ENCODE data around the gene DNAJA3. TPM values are rescaled to one million over a fixed set of nuclear protein-coding genes. Genes with fewer than 3 reads are reported as not detected.

The DNAJA3 gene
- polyA plus RNA-seq, 4 donors = 26.7 to 71.4 (median 38.1) TPM

DNA sequence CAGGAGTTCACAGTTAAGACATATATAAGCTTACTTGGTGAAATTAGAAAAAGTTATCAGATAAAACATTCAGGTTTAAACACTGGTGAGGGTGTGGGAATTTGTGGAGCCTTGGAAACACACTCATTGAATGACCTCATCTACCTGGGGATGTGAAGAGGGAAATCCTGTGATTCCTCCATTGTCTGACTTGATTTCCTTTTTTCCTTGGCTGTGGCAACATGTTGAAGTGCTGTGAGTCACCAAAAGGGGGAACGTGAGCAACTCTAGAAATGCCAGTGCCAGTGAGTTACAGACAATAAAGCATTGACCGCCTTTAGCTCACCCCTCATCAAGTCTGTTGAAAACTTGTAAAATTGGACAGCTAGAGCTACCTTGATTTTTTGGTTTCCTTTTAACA is 52.3 kb downstream of the DNAJA3 start:
- Histone ChIP-seq H3K9me3 (ENCODE audit: control insufficient read depth in 2 of 2, insufficient read depth in 1 of 2, low read depth in 1 of 2, low read length in 1 of 2) (peaks cover 0 to 10% of the 10 kb centered on the region in 2 donors), H3K4me3 (ENCODE audit: low read depth in 1 of 3, low read length in 3 of 3) (no peak overlapping the region), H3K4me1 (ENCODE audit: control insufficient read depth in 3 of 3, insufficient read depth in 2 of 3, low read depth in 1 of 3, low read length in 2 of 3) (peaks cover 0 to 9% (median 2%) of the 10 kb centered on the region in 3 donors), H3K36me3 (ENCODE audit: control insufficient read depth in 3 of 3, insufficient read depth in 2 of 3, low read depth in 1 of 3, low read length in 3 of 3) (peaks cover 0 to 4% (median 0%) of the 10 kb centered on the region in 3 donors), H3K27ac (ENCODE audit: low read depth in 1 of 3, low read length in 2 of 3) (no peak overlapping the region), H3K27me3 (ENCODE audit: control insufficient read depth in 3 of 3, insufficient read depth in 3 of 3, low read length in 3 of 3) (no peaks in the 10 kb centered on the region)
- 60 to 71% (median 62%) methylated on average over 2 of the region's 2 CpGs for WGBS, 3 donors
- FAIRE-seq (no peak), DNase-seq (no peak)

DNA sequence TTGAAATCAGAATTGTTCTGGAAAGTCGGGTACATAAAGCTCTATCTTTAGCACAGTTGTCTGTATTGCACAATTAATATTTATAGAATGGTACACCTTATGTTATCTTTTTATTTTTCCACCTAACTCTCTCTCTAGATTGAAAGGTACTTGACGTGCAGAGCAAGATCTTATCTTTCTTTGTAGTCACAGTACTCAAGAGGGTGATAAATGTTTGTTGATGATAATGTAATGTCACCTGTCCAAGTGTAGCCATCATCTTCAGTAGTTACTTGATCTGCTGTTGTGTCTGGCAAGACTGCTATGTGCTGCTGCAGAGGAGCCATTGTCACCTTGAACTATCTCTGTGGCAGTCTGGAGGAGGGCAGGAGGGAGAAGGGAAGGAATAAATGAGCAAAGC is 55.9 kb downstream of the DNAJA3 start:
- no peaks in the 10 kb centered on the region for H3K4me1 ChIP-seq (ENCODE audit: control insufficient read depth in 3 of 3, insufficient read depth in 2 of 3, low read depth in 1 of 3, low read length in 2 of 3)
- FAIRE-seq = no peak
- H3K27ac ChIP-seq (ENCODE audit: low read depth in 1 of 3, low read length in 2 of 3) = no peak overlapping the region
- 21 to 59% (median 31%) methylated on average over 2 of the region's 2 CpGs for WGBS, 3 donors
- no peaks in the 10 kb centered on the region for H3K9me3 ChIP-seq (ENCODE audit: control insufficient read depth in 2 of 2, insufficient read depth in 1 of 2, low read depth in 1 of 2, low read length in 1 of 2)
- DNase-seq = no peak
- no peaks in the 10 kb centered on the region for H3K27me3 ChIP-seq (ENCODE audit: control insufficient read depth in 3 of 3, insufficient read depth in 3 of 3, low read length in 3 of 3)
- peaks cover 0 to 20% (median 9%) of the 10 kb centered on the region in 3 donors for H3K36me3 ChIP-seq (ENCODE audit: control insufficient read depth in 3 of 3, insufficient read depth in 2 of 3, low read depth in 1 of 3, low read length in 3 of 3)
- H3K4me3 ChIP-seq (ENCODE audit: low read depth in 1 of 3, low read length in 3 of 3) = no peak overlapping the region

DNA sequence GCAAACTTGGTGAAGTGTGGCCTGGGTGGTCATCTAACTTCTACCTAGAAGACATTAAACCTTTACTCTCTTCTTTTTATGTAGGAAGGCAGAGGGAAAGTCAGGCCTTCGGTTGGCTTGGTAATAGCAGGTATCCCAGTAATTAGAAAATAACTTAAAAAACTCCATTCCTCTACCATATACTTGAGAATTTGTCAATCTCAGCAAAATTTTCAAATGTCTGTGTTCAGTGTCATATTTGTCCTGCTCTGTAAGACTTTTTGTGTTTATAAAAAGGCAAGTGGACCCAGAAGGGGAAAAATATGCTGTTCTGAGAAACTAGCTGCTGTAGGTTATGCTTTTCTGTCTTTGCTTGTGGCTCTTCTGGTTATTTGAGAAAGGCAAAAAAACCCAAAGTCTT is 56.3 kb downstream of the DNAJA3 start:
- WGBS, 3 donors = 69 to 96% (median 85%) methylated on average over 1 of the region's 1 CpG
- Histone ChIP-seq H3K27ac (ENCODE audit: low read depth in 1 of 3, low read length in 2 of 3) (no peak overlapping the region), H3K36me3 (ENCODE audit: control insufficient read depth in 3 of 3, insufficient read depth in 2 of 3, low read depth in 1 of 3, low read length in 3 of 3) (peaks cover 0 to 24% (median 9%) of the 10 kb centered on the region in 3 donors), H3K4me3 (ENCODE audit: low read depth in 1 of 3, low read length in 3 of 3) (no peak overlapping the region), H3K27me3 (ENCODE audit: control insufficient read depth in 3 of 3, insufficient read depth in 3 of 3, low read length in 3 of 3) (no peaks in the 10 kb centered on the region), H3K4me1 (ENCODE audit: control insufficient read depth in 3 of 3, insufficient read depth in 2 of 3, low read depth in 1 of 3, low read length in 2 of 3) (no peaks in the 10 kb centered on the region), H3K9me3 (ENCODE audit: control insufficient read depth in 2 of 2, insufficient read depth in 1 of 2, low read depth in 1 of 2, low read length in 1 of 2) (no peaks in the 10 kb centered on the region)
- FAIRE-seq = no peak
- no peak for DNase-seq

DNA sequence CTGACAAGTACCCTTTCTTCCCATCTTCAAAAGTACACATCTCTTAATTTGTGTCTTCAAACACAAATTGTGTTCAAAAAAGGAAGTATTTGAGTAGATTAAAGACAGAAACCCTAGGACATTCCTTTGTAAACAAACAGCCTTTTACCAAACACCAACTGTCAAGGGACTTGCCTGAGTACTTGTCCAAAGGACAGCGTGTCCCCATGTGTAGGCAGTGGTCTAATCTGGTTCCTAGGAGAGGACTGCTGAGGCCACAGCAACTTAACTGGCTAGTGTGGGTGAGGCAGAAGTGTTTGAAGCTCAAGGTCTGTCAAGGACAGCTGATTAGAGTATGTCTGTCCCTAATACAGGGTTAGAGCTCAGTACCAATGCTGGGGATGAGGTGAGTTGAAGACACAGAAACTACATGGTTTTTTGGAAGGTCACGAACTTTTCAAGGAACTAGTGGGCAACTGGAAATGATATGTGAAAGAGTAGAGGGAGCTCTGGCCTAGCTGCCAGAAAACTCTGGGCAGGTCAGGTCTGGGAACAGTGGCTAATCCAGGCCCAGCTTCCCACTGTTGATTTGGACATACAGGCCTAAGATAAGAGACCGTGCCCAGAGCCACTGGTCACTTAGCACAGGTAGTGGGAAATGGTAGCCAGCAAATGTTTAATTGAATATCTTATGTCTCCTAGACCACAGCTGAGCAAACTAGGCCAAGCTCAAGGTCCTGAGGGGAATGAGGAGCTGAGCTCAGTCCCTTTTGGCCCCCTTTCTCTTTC is 60.6 kb downstream of the DNAJA3 start:
- H3K27ac ChIP-seq (ENCODE audit: low read depth in 1 of 3, low read length in 2 of 3) = peak overlapping the region in 1 of 3 donors; percentile 52
- H3K36me3 ChIP-seq (ENCODE audit: control insufficient read depth in 3 of 3, insufficient read depth in 2 of 3, low read depth in 1 of 3, low read length in 3 of 3) = peaks cover 0 to 35% (median 10%) of the 10 kb centered on the region in 3 donors
- H3K4me1 ChIP-seq (ENCODE audit: control insufficient read depth in 3 of 3, insufficient read depth in 2 of 3, low read depth in 1 of 3, low read length in 2 of 3) = no peaks in the 10 kb centered on the region

DNA sequence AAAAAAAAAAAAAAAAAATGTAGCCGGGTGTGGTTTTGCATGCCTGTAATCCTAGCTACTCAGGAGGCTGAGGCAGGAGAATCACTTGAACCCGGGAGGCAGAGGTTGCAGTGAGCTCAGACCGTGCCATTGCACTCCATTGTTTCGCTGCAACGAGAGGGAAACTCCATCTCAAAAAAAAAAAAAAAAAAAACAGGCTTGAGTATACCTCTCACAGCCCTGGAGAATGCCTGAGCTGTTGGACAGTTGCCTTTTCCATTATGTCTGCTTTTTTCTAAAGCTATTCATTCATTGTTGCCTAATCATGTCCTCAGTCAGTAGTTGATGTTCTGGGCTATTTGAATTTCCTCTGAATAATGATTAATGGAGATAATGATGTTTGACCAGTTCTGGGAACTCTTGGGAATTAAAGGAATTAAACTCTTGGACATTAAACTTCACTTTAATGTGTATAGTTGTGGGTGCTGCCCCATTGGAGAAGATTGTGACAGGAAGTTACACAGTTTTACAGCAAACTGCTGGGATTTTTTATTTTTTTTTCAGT is 62.4 kb downstream of the DNAJA3 start:
- DNase-seq = no peak
- 44 to 61% (median 53%) methylated on average over 5 of the region's 5 CpGs for WGBS, 3 donors
- no peak overlapping the region for H3K27ac ChIP-seq (ENCODE audit: low read depth in 1 of 3, low read length in 2 of 3)
- H3K9me3 ChIP-seq (ENCODE audit: control insufficient read depth in 2 of 2, insufficient read depth in 1 of 2, low read depth in 1 of 2, low read length in 1 of 2) = no peaks in the 10 kb centered on the region
- H3K36me3 ChIP-seq (ENCODE audit: control insufficient read depth in 3 of 3, insufficient read depth in 2 of 3, low read depth in 1 of 3, low read length in 3 of 3) = peaks cover 0 to 33% (median 10%) of the 10 kb centered on the region in 3 donors
- H3K27me3 ChIP-seq (ENCODE audit: control insufficient read depth in 3 of 3, insufficient read depth in 3 of 3, low read length in 3 of 3) = no peaks in the 10 kb centered on the region
- no peaks in the 10 kb centered on the region for H3K4me1 ChIP-seq (ENCODE audit: control insufficient read depth in 3 of 3, insufficient read depth in 2 of 3, low read depth in 1 of 3, low read length in 2 of 3)
- H3K4me3 ChIP-seq (ENCODE audit: low read depth in 1 of 3, low read length in 3 of 3) = no peak overlapping the region
- no peak for FAIRE-seq

More for the DNA sequence above, 60.6 kb downstream of the DNAJA3 start:
- WGBS, 3 donors = 89 to 97% (median 93%) methylated on average over 3 of the region's 3 CpGs
- Histone ChIP-seq H3K9me3 (ENCODE audit: control insufficient read depth in 2 of 2, insufficient read depth in 1 of 2, low read depth in 1 of 2, low read length in 1 of 2) (no peaks in the 10 kb centered on the region), H3K27me3 (ENCODE audit: control insufficient read depth in 3 of 3, insufficient read depth in 3 of 3, low read length in 3 of 3) (no peaks in the 10 kb centered on the region), H3K4me3 (ENCODE audit: low read depth in 1 of 3, low read length in 3 of 3) (no peak overlapping the region)
- DNase-seq (no peak), FAIRE-seq (no peak)

DNA sequence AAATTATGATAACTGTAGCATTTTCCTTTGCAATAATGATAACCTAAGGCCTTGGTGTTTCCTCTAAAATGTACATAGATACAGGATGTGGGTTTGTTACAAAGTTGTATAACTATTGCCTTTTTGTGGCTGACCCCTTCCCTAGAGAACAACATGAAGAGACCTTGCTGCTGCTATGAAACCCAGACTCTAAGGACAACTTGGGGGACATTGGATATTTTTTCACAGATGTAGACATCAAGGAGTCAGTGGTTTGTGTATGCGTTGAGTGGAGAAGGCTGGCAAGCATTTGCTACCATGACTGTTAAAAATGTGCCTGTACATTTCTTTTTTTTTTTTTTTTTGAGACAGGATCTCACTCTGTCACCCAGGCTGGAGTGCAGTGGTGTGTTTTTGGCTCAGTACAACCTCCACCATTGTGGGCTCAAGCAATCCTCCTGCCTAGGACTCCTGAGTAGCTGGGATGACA is 62.9 kb downstream of the DNAJA3 start:
- H3K27ac ChIP-seq (ENCODE audit: low read depth in 1 of 3, low read length in 2 of 3) = peak overlapping the region in 2 of 3 donors; percentile 54 to 61
- FAIRE-seq = no peak

DNA sequence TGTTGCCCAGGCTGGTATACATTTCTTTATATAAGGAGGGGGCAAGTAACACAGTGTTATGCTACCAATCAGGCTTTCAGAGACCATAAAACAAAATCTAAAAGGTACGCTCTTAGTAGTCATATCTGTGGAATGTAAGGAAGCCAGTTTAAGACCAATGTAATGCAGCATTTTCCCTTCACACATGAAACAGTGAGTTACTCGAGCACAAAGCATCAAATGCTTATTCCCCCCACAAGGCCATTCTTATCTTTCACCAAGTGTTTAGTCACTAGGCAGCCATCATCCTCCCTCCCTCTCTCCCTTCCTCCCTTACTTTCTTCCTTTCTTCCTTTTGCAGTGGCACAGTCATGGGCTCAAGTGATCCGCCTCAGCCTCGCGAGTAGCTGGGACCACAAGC is 63.4 kb downstream of the DNAJA3 start:
- H3K27ac ChIP-seq (ENCODE audit: low read depth in 1 of 3, low read length in 2 of 3) = peak overlapping the region in 2 of 3 donors; percentile 54 to 61
- H3K27me3 ChIP-seq (ENCODE audit: control insufficient read depth in 3 of 3, insufficient read depth in 3 of 3, low read length in 3 of 3) = no peaks in the 10 kb centered on the region
- DNase-seq (no peak), FAIRE-seq (no peak)
- H3K36me3 ChIP-seq (ENCODE audit: control insufficient read depth in 3 of 3, insufficient read depth in 2 of 3, low read depth in 1 of 3, low read length in 3 of 3) = peaks cover 0 to 34% (median 10%) of the 10 kb centered on the region in 3 donors
- 85 to 91% (median 89%) methylated on average over 5 of the region's 5 CpGs for WGBS, 3 donors
- H3K4me1 ChIP-seq (ENCODE audit: control insufficient read depth in 3 of 3, insufficient read depth in 2 of 3, low read depth in 1 of 3, low read length in 2 of 3) = no peaks in the 10 kb centered on the region
- no peaks in the 10 kb centered on the region for H3K9me3 ChIP-seq (ENCODE audit: control insufficient read depth in 2 of 2, insufficient read depth in 1 of 2, low read depth in 1 of 2, low read length in 1 of 2)
- no peak overlapping the region for H3K4me3 ChIP-seq (ENCODE audit: low read depth in 1 of 3, low read length in 3 of 3)

More for the DNA sequence above, 62.9 kb downstream of the DNAJA3 start:
- WGBS, 3 donors = 70 to 90% (median 83%) methylated on average over 1 of the region's 1 CpG
- Histone ChIP-seq H3K36me3 (ENCODE audit: control insufficient read depth in 3 of 3, insufficient read depth in 2 of 3, low read depth in 1 of 3, low read length in 3 of 3) (peaks cover 0 to 35% (median 10%) of the 10 kb centered on the region in 3 donors), H3K27me3 (ENCODE audit: control insufficient read depth in 3 of 3, insufficient read depth in 3 of 3, low read length in 3 of 3) (no peaks in the 10 kb centered on the region), H3K4me1 (ENCODE audit: control insufficient read depth in 3 of 3, insufficient read depth in 2 of 3, low read depth in 1 of 3, low read length in 2 of 3) (no peaks in the 10 kb centered on the region), H3K9me3 (ENCODE audit: control insufficient read depth in 2 of 2, insufficient read depth in 1 of 2, low read depth in 1 of 2, low read length in 1 of 2) (no peaks in the 10 kb centered on the region), H3K4me3 (ENCODE audit: low read depth in 1 of 3, low read length in 3 of 3) (no peak overlapping the region)
- DNase-seq = peak in 1 of 2 donors; percentile 54

DNA sequence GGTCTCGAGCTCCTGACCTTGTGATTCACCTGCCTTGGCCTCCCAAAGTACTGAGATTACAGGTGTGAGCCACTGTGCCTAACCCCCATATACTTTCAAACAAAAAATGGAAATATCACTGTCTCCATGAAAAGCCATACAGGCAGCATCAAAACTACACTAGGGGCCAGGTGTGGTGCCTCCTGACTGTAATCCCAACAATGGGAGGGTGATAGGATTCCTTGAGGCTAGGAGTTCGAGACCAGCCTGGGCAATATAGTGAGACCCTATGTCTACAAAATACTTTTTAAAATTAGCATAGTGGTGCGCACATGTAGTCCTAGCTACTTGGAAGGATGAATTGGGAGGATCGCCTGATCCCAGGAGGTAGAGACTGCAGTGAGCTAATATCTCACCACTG is 66.2 kb downstream of the DNAJA3 start:
- DNase-seq (no peak), FAIRE-seq (no peak)
- H3K9me3 ChIP-seq (ENCODE audit: control insufficient read depth in 2 of 2, insufficient read depth in 1 of 2, low read depth in 1 of 2, low read length in 1 of 2) = no peaks in the 10 kb centered on the region
- H3K27me3 ChIP-seq (ENCODE audit: control insufficient read depth in 3 of 3, insufficient read depth in 3 of 3, low read length in 3 of 3) = no peaks in the 10 kb centered on the region
- H3K27ac ChIP-seq (ENCODE audit: low read depth in 1 of 3, low read length in 2 of 3) = no peak overlapping the region
- H3K4me3 ChIP-seq (ENCODE audit: low read depth in 1 of 3, low read length in 3 of 3) = no peak overlapping the region
- peaks cover 2 to 20% (median 4%) of the 10 kb centered on the region in 3 donors for H3K36me3 ChIP-seq (ENCODE audit: control insufficient read depth in 3 of 3, insufficient read depth in 2 of 3, low read depth in 1 of 3, low read length in 3 of 3)
- 91 to 97% (median 96%) methylated on average over 4 of the region's 4 CpGs for WGBS, 3 donors
- peaks cover 0 to under 1% (median 0%) of the 10 kb centered on the region in 3 donors for H3K4me1 ChIP-seq (ENCODE audit: control insufficient read depth in 3 of 3, insufficient read depth in 2 of 3, low read depth in 1 of 3, low read length in 2 of 3)
